Gastroesophageal sphincter (tissue), 4 donors: ENCODE data around the gene NIPBL. TPM values are rescaled to one million over a fixed set of nuclear protein-coding genes. Genes with fewer than 3 reads are reported as not detected.

ENCODE experiments used
- ATAC-seq: fragments of 150-250 bp; one replicate; pipeline ENCODE4 v1.9.1; 2016; ENCODE audit warnings: mild to moderate bottlenecking, moderate library complexity
- H3K27ac ChIP-seq, 4 donors: fragments of 200-600 bp; sonication (generic) in 3 of 4; 1 replicate in 3 of 4; 2 replicates in 1 of 4; pipeline ENCODE4 v1.5.1; 2016 to 2019
- H3K27me3 ChIP-seq: fragments of 200-600 bp; sonication (generic); one replicate; pipeline ENCODE4 v1.5.1; 2019
- H3K36me3 ChIP-seq, 2 donors: fragments of 200-600 bp; sonication (generic); one replicate each; pipeline ENCODE4 v1.5.1; 2019; ENCODE audit warnings: control low read depth in 1 of 2
- H3K4me1 ChIP-seq, 3 donors: fragments of 200-600 bp; sonication (generic); 1 replicate in 2 of 3; 2 replicates in 1 of 3; pipeline ENCODE4 v1.5.1; 2016 to 2019; ENCODE audit warnings: control low read depth in 2 of 3
- H3K4me3 ChIP-seq, 2 donors: fragments of 200-600 bp; sonication (generic); one replicate each; pipeline ENCODE4 v1.5.1; 2019; ENCODE audit warnings: mild to moderate bottlenecking in 1 of 2, moderate library complexity in 1 of 2
- H3K9me3 ChIP-seq, 3 donors: fragments of 200-600 bp; sonication (generic); one replicate each; pipeline ENCODE4 v1.5.1; 2017 to 2019; ENCODE audit warnings: control low read depth in 2 of 3
- EP300 ChIP-seq: sonication (generic); formaldehyde crosslinking; IDR thresholded peaks from one replicate; pipeline ENCODE4 v1.6.1; 2017; ENCODE audit warnings: antibody characterized with exemption, mild to moderate bottlenecking
- POLR2A ChIP-seq, 2 donors: fragments of 450-650 bp; IDR thresholded peaks; one replicate each; pipeline ENCODE4 v1.6.1; 2017; ENCODE audit warnings: antibody characterized with exemption in 2 of 2, mild to moderate bottlenecking in 2 of 2, moderate library complexity in 1 of 2
- POLR2AphosphoS5 ChIP-seq: sonication (generic); formaldehyde crosslinking; IDR thresholded peaks from one replicate; pipeline ENCODE4 v1.6.1; 2017; ENCODE audit warnings: antibody characterized with exemption
- WGBS, 2 donors: methylation state at CpG; one replicate each; pipeline ENCODE4 v1.1.5; 2018; ENCODE audit warnings: low coverage in 1 of 2; 5-methylcytosine and 5-hydroxymethylcytosine counted together
- total RNA-seq, 4 donors: library from RNA; depleted of rRNA; stranded (reverse); fragments of >200 nt; gene quantifications; one replicate each; pipeline ENCODE4 v1.1.0, GENCODE V29; 2016
- TF ChIP-seq, protein P1 (sequence below), 4 experiments: fragments of 200-600 bp in 2 of 4; fragments of 450-650 bp in 2 of 4; sonication (generic) in 1 of 4; IDR thresholded peaks; one replicate each; pipeline ENCODE4 v1.5.1; 2017 to 2019; ENCODE audit warnings: antibody characterized with exemption in 4 of 4, mild to moderate bottlenecking in 2 of 4, moderate library complexity in 2 of 4

The NIPBL gene
- total RNA-seq, 4 donors from 2014 or later = 44.9 to 59.4 (median 51.7) TPM

DNA sequence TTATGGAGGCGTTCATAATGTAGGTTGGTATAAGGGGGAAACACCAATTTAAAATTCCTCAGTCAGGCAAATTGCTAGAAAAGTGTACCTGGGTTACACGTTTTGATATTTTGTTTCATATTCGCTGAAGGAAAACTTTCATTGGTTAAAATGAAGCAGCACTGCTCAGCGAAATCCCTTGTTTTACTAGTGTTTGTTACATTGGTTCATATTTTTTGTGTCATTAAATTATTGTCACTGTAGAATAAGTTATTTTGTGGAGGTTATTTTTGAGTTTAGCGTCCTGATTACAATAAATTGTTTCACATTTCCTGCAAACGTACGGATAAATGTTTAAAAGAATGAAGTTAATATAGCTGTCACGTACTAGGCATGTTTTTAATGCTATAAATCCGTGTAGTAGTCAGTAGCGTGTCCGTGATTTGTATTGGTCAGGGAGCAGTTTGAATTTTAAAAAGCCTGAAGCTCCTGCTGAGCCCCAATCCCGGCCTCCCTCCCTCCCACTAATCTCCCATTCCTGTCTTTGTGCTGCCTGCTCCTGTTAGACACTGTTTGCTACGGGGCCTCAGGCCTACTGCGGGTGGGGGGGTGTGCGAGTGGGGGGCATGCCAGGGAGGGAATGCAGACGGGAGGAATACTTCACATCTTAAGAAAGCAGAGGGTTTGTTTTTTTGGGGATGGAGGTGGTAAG lies 2.0 kb downstream of the NIPBL start:
- Histone ChIP-seq H3K36me3 (no peaks in the 10 kb centered on the region), H3K27ac (peak overlapping the region; percentile 97 to 99 (median 97)), H3K27me3 (no peaks in the 10 kb centered on the region), H3K4me3 (peak overlapping the region; percentile 80 to 92), H3K9me3 (no peaks in the 10 kb centered on the region), H3K4me1 (peaks cover 13 to 70% (median 22%) of the 10 kb centered on the region in 3 donors)
- WGBS, 2 donors = 0% methylated on average over 14 to 16 of the region's 16 CpGs
- ATAC-seq = no peak
- TF ChIP-seq POLR2A (IDR thresholded peaks at IDR 0.05) = no peak
- TF ChIP-seq POLR2AphosphoS5 = no peak
- TF ChIP-seq EP300 = no peak
- TF ChIP-seq, protein P1, sequence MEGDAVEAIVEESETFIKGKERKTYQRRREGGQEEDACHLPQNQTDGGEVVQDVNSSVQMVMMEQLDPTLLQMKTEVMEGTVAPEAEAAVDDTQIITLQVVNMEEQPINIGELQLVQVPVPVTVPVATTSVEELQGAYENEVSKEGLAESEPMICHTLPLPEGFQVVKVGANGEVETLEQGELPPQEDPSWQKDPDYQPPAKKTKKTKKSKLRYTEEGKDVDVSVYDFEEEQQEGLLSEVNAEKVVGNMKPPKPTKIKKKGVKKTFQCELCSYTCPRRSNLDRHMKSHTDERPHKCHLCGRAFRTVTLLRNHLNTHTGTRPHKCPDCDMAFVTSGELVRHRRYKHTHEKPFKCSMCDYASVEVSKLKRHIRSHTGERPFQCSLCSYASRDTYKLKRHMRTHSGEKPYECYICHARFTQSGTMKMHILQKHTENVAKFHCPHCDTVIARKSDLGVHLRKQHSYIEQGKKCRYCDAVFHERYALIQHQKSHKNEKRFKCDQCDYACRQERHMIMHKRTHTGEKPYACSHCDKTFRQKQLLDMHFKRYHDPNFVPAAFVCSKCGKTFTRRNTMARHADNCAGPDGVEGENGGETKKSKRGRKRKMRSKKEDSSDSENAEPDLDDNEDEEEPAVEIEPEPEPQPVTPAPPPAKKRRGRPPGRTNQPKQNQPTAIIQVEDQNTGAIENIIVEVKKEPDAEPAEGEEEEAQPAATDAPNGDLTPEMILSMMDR (IDR thresholded peaks at IDR 0.05) = no peak

GRCh38 chr5:36879274-36880033 lies 2.9 kb downstream of the NIPBL start:
- H3K4me1 ChIP-seq = peaks cover 12 to 70% (median 13%) of the 10 kb centered on the region in 3 donors

DNA sequence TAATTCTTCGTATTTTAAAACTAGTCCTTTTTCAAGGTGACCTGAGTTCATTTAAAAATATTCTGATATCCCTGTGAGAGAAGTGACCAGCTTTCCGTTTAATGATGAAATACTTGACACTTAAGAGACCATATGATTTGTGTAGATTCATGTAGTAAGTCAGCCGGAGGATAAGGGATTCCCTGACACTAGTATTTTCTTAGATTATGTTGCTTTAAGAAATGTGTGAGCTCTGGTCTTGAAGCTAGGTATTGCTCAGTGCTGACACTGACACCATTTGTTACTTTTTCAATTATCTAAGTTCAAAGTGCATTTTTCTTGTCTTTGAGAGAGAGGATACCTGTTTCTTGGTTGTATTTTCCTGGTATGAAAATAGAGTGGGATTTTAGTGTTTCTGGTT lies 4.2 kb downstream of the NIPBL start:
- Histone ChIP-seq H3K4me1 (peaks cover 8 to 77% (median 9%) of the 10 kb centered on the region in 3 donors), H3K9me3 (no peaks in the 10 kb centered on the region), H3K4me3 (no peak overlapping the region), H3K27me3 (no peaks in the 10 kb centered on the region), H3K36me3 (peaks cover 0 to 5% of the 10 kb centered on the region in 2 donors), H3K27ac (no peak overlapping the region)
- TF ChIP-seq POLR2A (IDR thresholded peaks at IDR 0.05) = no peak
- TF ChIP-seq POLR2AphosphoS5 = no peak
- TF ChIP-seq EP300 = no peak
- TF ChIP-seq, protein P1 (IDR thresholded peaks at IDR 0.05) = no peak
- 28 to 43% methylated on average over 3 of the region's 3 CpGs for WGBS, 2 donors
- ATAC-seq = no peak

More at GRCh38 chr5:36879274-36880033, 2.9 kb downstream of the NIPBL start:
- 13 to 35% methylated on average over 2 of the region's 2 CpGs for WGBS, 2 donors
- no peaks in the 10 kb centered on the region for H3K9me3 ChIP-seq
- TF ChIP-seq POLR2AphosphoS5 (no peak), POLR2A (IDR thresholded peaks at IDR 0.05) (no peak), EP300 (no peak)
- TF ChIP-seq, protein P1 (IDR thresholded peaks at IDR 0.05) = no peak
- peak overlapping the region; percentile 80 to 92 for H3K4me3 ChIP-seq
- H3K36me3 ChIP-seq = no peaks in the 10 kb centered on the region
- no peak for ATAC-seq
- H3K27me3 ChIP-seq = no peaks in the 10 kb centered on the region
- H3K27ac ChIP-seq = peak overlapping the region in 3 of 4 donors; percentile 97 to 99 (median 97)

DNA sequence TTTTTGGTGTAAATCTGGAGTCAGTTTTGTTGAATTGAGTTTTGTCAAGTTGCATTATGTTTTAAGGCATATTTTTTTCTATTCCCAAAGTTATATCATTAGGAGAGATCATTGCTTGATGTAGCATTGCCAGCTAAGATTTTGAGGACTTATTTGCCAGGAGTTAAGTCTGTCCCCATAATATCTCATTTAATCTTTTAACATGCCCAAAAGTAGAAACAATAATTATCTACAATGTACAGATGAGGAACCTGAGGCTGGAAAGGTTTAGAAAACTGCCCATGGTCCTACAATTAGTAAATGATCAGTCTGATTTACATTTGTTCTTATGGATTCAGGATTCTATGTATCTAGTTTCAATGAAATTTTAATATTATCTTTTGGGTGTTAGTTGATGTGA lies 4.7 kb downstream of the NIPBL start:
- Histone ChIP-seq H3K27ac (no peak overlapping the region), H3K4me1 (peaks cover 8 to 82% (median 9%) of the 10 kb centered on the region in 3 donors), H3K27me3 (no peaks in the 10 kb centered on the region), H3K36me3 (peaks cover 0 to 6% of the 10 kb centered on the region in 2 donors), H3K9me3 (no peaks in the 10 kb centered on the region), H3K4me3 (no peak overlapping the region)
- no peak for ATAC-seq
- no peak for TF ChIP-seq POLR2AphosphoS5
- TF ChIP-seq EP300 = no peak
- TF ChIP-seq, protein P1 (IDR thresholded peaks at IDR 0.05) = no peak
- no peak for TF ChIP-seq POLR2A (IDR thresholded peaks at IDR 0.05)
